Fibroblast of lung (primary cell): ENCODE measurements around the gene CIC. TPM values are rescaled to one million over a fixed set of nuclear protein-coding genes. Genes with fewer than 3 reads are reported as not detected.

Experiments
- DNase-seq, 2 donors: peaks; one replicate each; pipeline versions ENCODE4 v3.0.0 to v3.0.0-alpha.2; 2010; ENCODE audit warnings: low read depth in 2 of 2
- H2AFZ ChIP-seq: 2 replicates; pipeline ENCODE4 v1.5.1; 2012; ENCODE audit warnings: low read length, control low read depth, inconsistent platforms
- H3K27ac ChIP-seq: 2 replicates; pipeline ENCODE4 v1.5.1; 2011; ENCODE audit warnings: low read length, control low read depth; ENCODE audit not compliant: insufficient read depth
- H3K27me3 ChIP-seq: 2 replicates; pipeline ENCODE4 v1.5.1; 2011; ENCODE audit warnings: mild to moderate bottlenecking, low read length; ENCODE audit not compliant: control insufficient read depth, insufficient read depth
- H3K36me3 ChIP-seq: 2 replicates; pipeline ENCODE4 v1.5.1; 2011; ENCODE audit warnings: low read length; ENCODE audit not compliant: control insufficient read depth, insufficient read depth
- H3K4me1 ChIP-seq: 2 replicates; pipeline ENCODE4 v1.5.1; 2011; ENCODE audit warnings: low read length; ENCODE audit not compliant: control insufficient read depth, insufficient read depth; ENCODE audit errors: extremely low read depth
- H3K4me2 ChIP-seq: 2 replicates; pipeline ENCODE4 v1.5.1; 2011; ENCODE audit warnings: low read length, control low read depth; ENCODE audit not compliant: insufficient read depth; ENCODE audit errors: extremely low read depth
- H3K4me3 ChIP-seq, 4 experiments: fragments of 200-600 bp in 1 of 4; sonication (generic) in 1 of 4; replicated peaks in 1 of 4; 2 replicates each; pipeline ENCODE4 v1.5.1; 2011 to 2016; ENCODE audit warnings: low read length in 4 of 4, low read depth in 3 of 4, mild to moderate bottlenecking in 3 of 4, control low read depth in 2 of 4, inconsistent platforms in 1 of 4, mixed read lengths in 1 of 4; ENCODE audit not compliant: insufficient read depth in 1 of 4; ENCODE audit errors: control extremely low read depth in 1 of 4
- H3K79me2 ChIP-seq: 2 replicates; pipeline ENCODE4 v1.5.1; 2012; ENCODE audit warnings: mild to moderate bottlenecking, low read length, inconsistent platforms; ENCODE audit not compliant: control insufficient read depth, insufficient read depth
- H3K9ac ChIP-seq: 2 replicates; pipeline ENCODE4 v1.5.1; 2011; ENCODE audit warnings: mild to moderate bottlenecking, low read length, control low read depth; ENCODE audit not compliant: insufficient read depth
- H3K9me3 ChIP-seq: 2 replicates; pipeline ENCODE4 v1.5.1; 2012; ENCODE audit warnings: low read depth, low read length; ENCODE audit not compliant: control insufficient read depth, insufficient read depth
- H4K20me1 ChIP-seq: 2 replicates; pipeline ENCODE4 v1.5.1; 2011; ENCODE audit warnings: low read length; ENCODE audit not compliant: control insufficient read depth, insufficient read depth; ENCODE audit errors: extremely low read depth
- EZH2 ChIP-seq: IDR thresholded peaks from 2 replicates; pipeline ENCODE4 v1.5.1; 2012; ENCODE audit warnings: low read length, control low read depth, mild to moderate bottlenecking; ENCODE audit errors: missing control alignments
- polyA plus RNA-seq, 2 donors: library from polyadenylated mRNA; depleted of rRNA in 1 of 2; stranded (reverse) in 1 of 2; unstranded in 1 of 2; fragments of >200 nt; gene quantifications; 2 replicates each; pipeline ENCODE4 v1.2.1, GENCODE V29; 2011 to 2012; ENCODE audit warnings: missing spikeins in 1 of 2
- total RNA-seq: library from RNA; depleted of rRNA; stranded (reverse); fragments of >200 nt; gene quantifications from 2 replicates; pipeline ENCODE4 v1.2.1, GENCODE V29; 2014
- TF ChIP-seq, protein P1 (sequence below), 2 donors: IDR thresholded peaks in 1 of 2; conservative IDR thresholded peaks in 1 of 2; 1 replicate in 1 of 2; 2 replicates in 1 of 2; pipeline ENCODE4 v1.5.1; 2011 to 2012; ENCODE audit warnings: low read length in 2 of 2, control low read depth in 1 of 2, inconsistent platforms in 1 of 2, low read depth in 1 of 2, mild to moderate bottlenecking in 1 of 2

The CIC gene
- total and polyA plus RNA-seq, 2 donors (not counting 1 experiment from before 2014, with no cell fraction given) = 8.5 to 23.6 TPM

DNA sequence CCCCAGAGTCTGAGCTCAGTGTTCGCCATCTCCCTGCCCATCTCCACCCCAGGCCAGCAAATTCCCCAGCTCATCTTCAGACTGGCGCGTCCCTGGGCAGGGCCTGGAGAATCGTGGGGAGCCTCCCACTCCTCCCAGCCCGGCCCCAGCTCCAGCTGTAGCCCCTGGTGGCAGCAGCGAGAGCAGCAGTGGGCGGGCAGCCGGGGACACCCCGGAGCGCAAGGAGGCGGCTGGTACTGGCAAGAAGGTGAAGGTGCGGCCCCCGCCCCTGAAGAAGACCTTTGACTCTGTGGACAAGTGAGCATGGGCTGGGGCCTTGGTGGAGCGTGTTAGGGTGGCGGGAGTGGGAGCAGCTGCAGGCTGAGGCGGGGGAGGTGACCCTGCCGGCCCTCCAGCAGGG, 24.5 kb downstream of the CIC start:
- Histone ChIP-seq H2AFZ (no peak overlapping the region), H3K9me3 (no peaks in the 10 kb centered on the region), H3K79me2 (no peaks in the 10 kb centered on the region), H3K4me2 (no peak overlapping the region), H3K9ac (no peak overlapping the region), H3K27ac (no peak overlapping the region), H3K4me1 (no peaks in the 10 kb centered on the region), H4K20me1 (no peaks in the 10 kb centered on the region), H3K36me3 (peaks cover 44% of the 10 kb centered on the region), H3K27me3 (no peaks in the 10 kb centered on the region), H3K4me3 (no peak overlapping the region)
- TF ChIP-seq, protein P1, sequence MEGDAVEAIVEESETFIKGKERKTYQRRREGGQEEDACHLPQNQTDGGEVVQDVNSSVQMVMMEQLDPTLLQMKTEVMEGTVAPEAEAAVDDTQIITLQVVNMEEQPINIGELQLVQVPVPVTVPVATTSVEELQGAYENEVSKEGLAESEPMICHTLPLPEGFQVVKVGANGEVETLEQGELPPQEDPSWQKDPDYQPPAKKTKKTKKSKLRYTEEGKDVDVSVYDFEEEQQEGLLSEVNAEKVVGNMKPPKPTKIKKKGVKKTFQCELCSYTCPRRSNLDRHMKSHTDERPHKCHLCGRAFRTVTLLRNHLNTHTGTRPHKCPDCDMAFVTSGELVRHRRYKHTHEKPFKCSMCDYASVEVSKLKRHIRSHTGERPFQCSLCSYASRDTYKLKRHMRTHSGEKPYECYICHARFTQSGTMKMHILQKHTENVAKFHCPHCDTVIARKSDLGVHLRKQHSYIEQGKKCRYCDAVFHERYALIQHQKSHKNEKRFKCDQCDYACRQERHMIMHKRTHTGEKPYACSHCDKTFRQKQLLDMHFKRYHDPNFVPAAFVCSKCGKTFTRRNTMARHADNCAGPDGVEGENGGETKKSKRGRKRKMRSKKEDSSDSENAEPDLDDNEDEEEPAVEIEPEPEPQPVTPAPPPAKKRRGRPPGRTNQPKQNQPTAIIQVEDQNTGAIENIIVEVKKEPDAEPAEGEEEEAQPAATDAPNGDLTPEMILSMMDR (conservative IDR thresholded peaks at IDR 0.05 in 1 of 2, IDR thresholded peaks at IDR 0.05 in 1 of 2; ENCODE audit: low read depth in 1 of 2, low read length in 2 of 2) = no peak
- TF ChIP-seq EZH2 = no peak
- no peak for DNase-seq

DNA sequence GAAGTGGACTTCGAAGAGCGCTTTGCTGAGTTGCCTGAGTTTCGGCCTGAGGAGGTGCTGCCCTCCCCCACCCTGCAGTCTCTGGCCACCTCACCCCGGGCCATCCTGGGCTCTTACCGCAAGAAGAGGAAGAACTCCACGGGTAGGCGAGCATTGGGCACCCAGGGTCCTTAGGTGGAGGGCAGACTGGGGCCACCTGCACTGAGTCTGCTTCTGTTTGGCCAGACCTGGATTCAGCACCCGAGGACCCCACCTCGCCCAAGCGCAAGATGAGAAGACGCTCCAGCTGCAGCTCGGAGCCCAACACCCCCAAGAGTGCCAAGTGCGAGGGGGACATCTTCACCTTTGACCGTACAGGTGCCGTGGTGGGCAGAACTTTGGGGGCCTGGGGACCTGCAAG, 24.9 kb downstream of the CIC start:
- no peaks in the 10 kb centered on the region for H3K79me2 ChIP-seq
- no peak overlapping the region for H3K9ac ChIP-seq
- DNase-seq = no peak
- no peaks in the 10 kb centered on the region for H3K9me3 ChIP-seq
- H3K36me3 ChIP-seq = peaks cover 40% of the 10 kb centered on the region
- H4K20me1 ChIP-seq = no peaks in the 10 kb centered on the region
- H2AFZ ChIP-seq = no peak overlapping the region
- no peaks in the 10 kb centered on the region for H3K4me1 ChIP-seq
- TF ChIP-seq, protein P1 (conservative IDR thresholded peaks at IDR 0.05 in 1 of 2, IDR thresholded peaks at IDR 0.05 in 1 of 2; ENCODE audit: low read depth in 1 of 2, low read length in 2 of 2) = no peak
- no peak for TF ChIP-seq EZH2
- no peak overlapping the region for H3K27ac ChIP-seq
- H3K27me3 ChIP-seq = no peaks in the 10 kb centered on the region
- H3K4me3 ChIP-seq = no peak overlapping the region
- no peak overlapping the region for H3K4me2 ChIP-seq

DNA sequence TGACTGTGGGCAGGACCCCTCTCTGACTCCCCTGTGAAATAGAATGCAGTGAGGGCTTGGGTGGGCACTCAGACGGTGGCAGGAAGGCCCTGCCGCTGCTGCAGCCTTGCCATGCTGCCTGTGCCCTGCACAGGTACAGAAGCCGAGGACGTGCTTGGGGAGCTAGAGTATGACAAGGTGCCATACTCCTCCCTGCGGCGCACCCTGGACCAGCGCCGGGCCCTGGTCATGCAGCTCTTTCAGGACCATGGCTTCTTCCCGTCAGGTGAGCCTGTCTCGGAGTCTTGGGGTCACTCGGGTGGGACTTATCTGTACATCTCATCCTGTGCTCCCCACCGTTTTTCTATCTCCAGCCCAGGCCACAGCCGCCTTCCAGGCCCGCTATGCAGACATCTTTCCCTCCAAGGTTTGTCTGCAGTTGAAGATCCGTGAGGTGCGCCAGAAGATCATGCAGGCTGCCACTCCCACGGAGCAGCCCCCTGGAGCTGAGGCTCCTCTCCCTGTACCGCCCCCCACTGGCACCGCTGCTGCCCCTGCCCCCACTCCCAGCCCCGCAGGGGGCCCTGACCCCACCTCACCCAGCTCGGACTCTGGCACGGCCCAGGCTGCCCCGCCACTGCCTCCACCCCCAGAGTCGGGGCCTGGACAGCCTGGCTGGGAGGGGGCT, 25.6 kb downstream of the CIC start:
- H3K9ac ChIP-seq = no peak overlapping the region
- H3K79me2 ChIP-seq = no peaks in the 10 kb centered on the region
- H3K4me1 ChIP-seq = no peaks in the 10 kb centered on the region
- H3K9me3 ChIP-seq = no peaks in the 10 kb centered on the region
- no peak overlapping the region for H2AFZ ChIP-seq
- H3K36me3 ChIP-seq = peaks cover 38% of the 10 kb centered on the region
- no peak overlapping the region for H3K27ac ChIP-seq
- no peak for DNase-seq
- no peak overlapping the region for H3K4me3 ChIP-seq
- no peaks in the 10 kb centered on the region for H3K27me3 ChIP-seq
- no peak for TF ChIP-seq EZH2
- TF ChIP-seq, protein P1 (conservative IDR thresholded peaks at IDR 0.05 in 1 of 2, IDR thresholded peaks at IDR 0.05 in 1 of 2; ENCODE audit: low read depth in 1 of 2, low read length in 2 of 2) = no peak
- H3K4me2 ChIP-seq = no peak overlapping the region
- no peaks in the 10 kb centered on the region for H4K20me1 ChIP-seq
